ENCODE data around the gene C10orf53.

Gene C10orf53

DNA sequence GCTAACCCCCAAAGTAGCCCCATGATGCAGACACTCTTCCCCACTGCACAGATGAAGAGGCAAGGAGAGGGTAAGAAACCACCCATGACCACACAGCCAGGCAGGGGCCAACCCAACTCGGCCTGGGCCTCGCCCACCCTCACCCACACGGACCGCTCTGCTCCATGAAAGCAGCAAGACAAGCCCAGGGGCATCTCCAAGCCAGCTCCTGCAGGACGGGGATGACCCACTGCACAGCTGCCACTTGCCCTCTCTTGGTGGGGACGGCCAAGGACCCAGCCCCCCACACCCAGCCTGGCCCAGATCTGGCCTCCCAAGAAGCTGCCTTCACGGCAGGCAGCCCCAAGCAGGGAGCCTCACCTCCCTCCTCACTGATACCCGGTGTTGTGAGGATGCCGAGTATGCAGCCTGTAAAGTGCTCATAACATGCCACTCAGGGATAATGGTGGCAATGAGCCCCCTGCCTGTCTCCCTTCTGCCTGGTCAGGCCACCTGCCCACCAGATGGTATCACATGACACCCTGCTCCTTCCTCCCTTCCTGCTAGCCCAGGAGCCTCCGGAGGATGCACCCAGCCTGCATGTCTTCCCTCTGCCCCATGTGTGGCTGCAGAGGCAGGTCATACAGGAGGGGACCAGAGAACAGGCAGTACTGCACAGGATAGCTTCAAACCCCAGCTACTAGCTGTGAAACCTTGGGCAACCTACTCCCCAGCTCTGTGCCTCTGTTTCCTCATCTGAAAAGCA lies 59.3 kb downstream of the C10orf53 start:
- no peaks in the 10 kb centered on the region for H3K27me3 ChIP-seq (ENCODE audit: insufficient read depth, poor library complexity, severe bottlenecking)
- no peak overlapping the region for H3K27ac ChIP-seq (replicated peaks)
- H3K4me3 ChIP-seq (replicated peaks; ENCODE audit: insufficient read depth, low read length), result no peak overlapping the region
- TF ChIP-seq SPI1 (IDR thresholded peaks at IDR 0.05; ENCODE audit: borderline replicate concordance, low read depth) (no peak), GABPA (IDR thresholded peaks at IDR 0.05; ENCODE audit: low read depth) (no peak), POLR2AphosphoS5 (IDR thresholded peaks at IDR 0.05; ENCODE audit: low read depth) (no peak)
- TF ChIP-seq, protein P1, sequence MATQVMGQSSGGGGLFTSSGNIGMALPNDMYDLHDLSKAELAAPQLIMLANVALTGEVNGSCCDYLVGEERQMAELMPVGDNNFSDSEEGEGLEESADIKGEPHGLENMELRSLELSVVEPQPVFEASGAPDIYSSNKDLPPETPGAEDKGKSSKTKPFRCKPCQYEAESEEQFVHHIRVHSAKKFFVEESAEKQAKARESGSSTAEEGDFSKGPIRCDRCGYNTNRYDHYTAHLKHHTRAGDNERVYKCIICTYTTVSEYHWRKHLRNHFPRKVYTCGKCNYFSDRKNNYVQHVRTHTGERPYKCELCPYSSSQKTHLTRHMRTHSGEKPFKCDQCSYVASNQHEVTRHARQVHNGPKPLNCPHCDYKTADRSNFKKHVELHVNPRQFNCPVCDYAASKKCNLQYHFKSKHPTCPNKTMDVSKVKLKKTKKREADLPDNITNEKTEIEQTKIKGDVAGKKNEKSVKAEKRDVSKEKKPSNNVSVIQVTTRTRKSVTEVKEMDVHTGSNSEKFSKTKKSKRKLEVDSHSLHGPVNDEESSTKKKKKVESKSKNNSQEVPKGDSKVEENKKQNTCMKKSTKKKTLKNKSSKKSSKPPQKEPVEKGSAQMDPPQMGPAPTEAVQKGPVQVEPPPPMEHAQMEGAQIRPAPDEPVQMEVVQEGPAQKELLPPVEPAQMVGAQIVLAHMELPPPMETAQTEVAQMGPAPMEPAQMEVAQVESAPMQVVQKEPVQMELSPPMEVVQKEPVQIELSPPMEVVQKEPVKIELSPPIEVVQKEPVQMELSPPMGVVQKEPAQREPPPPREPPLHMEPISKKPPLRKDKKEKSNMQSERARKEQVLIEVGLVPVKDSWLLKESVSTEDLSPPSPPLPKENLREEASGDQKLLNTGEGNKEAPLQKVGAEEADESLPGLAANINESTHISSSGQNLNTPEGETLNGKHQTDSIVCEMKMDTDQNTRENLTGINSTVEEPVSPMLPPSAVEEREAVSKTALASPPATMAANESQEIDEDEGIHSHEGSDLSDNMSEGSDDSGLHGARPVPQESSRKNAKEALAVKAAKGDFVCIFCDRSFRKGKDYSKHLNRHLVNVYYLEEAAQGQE (IDR thresholded peaks at IDR 0.05; ENCODE audit: insufficient replicate concordance, low read depth), result no peak
- TF ChIP-seq, protein P2, sequence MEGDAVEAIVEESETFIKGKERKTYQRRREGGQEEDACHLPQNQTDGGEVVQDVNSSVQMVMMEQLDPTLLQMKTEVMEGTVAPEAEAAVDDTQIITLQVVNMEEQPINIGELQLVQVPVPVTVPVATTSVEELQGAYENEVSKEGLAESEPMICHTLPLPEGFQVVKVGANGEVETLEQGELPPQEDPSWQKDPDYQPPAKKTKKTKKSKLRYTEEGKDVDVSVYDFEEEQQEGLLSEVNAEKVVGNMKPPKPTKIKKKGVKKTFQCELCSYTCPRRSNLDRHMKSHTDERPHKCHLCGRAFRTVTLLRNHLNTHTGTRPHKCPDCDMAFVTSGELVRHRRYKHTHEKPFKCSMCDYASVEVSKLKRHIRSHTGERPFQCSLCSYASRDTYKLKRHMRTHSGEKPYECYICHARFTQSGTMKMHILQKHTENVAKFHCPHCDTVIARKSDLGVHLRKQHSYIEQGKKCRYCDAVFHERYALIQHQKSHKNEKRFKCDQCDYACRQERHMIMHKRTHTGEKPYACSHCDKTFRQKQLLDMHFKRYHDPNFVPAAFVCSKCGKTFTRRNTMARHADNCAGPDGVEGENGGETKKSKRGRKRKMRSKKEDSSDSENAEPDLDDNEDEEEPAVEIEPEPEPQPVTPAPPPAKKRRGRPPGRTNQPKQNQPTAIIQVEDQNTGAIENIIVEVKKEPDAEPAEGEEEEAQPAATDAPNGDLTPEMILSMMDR (IDR thresholded peaks at IDR 0.05; ENCODE audit: insufficient read depth, low read length), result no peak
- DNase-seq (ENCODE audit: low read depth in 1 of 2, low spot score in 1 of 2), result no peak

DNA sequence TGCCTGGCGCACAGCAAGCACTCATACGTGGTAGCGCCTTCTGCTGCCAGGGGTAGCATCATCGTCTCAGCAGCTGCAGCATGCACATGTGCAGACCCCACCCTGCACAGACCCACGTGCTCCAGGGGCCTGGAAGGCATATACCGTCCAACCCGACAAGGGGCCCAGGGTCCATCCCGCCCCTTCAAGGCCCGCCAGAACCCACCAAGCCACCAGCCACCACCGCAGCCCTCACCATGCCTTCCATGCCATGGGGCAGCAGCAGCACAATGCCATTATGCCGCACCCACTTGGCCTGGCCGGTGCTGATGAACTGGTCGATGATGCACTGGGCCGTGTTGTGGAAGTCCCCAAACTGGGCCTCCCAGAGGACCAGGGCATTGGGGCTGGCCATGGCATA lies 60.0 kb downstream of the C10orf53 start:
- TF ChIP-seq GABPA (IDR thresholded peaks at IDR 0.05; ENCODE audit: low read depth), result no peak
- TF ChIP-seq POLR2AphosphoS5 (IDR thresholded peaks at IDR 0.05; ENCODE audit: low read depth), result no peak
- TF ChIP-seq SPI1 (IDR thresholded peaks at IDR 0.05; ENCODE audit: borderline replicate concordance, low read depth), result no peak
- TF ChIP-seq, protein P2 (IDR thresholded peaks at IDR 0.05; ENCODE audit: insufficient read depth, low read length), result no peak

DNA sequence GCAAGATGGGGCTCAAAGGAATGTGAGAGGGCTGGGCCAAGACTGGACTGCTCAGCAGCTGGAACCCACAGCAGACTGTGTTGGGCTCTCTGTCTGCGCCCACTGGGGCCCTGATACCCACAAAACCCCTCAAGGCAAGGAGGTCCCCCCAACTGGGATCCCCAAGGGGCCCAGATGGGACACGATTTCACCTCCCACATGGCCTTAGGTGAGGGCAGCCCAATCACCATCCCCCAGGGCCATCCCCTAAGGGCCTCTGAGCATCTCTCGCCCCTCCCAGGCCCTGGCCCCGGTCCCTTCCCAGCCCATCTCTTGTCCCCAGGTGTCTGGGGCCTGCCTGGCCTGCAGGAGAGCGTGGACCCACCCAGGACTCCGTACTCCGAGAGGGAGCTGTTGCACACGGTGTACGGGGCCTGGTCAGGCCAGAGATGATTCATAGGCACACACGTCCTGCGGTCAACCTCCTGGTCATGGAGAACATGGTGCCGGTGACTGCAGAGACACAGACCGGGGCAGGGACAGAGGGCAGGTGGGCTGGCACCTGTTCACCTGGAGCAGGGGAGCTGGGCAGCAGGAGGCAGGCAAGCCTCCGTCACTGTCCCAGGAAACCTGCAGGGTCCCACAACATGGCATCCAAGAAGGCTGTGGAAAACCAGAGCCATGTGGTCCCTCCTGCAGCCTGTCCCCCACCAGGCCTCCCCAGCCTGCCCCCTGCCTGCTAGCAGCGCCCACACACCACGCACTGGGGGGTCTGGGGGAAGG lies 61.1 kb downstream of the C10orf53 start:
- no peaks in the 10 kb centered on the region for H3K27me3 ChIP-seq (ENCODE audit: insufficient read depth, poor library complexity, severe bottlenecking)
- no peak overlapping the region for H3K4me3 ChIP-seq (replicated peaks; ENCODE audit: insufficient read depth, low read length)
- TF ChIP-seq, protein P2 (IDR thresholded peaks at IDR 0.05; ENCODE audit: insufficient read depth, low read length), result no peak
- TF ChIP-seq GABPA (IDR thresholded peaks at IDR 0.05; ENCODE audit: low read depth), result no peak
- no peak for TF ChIP-seq SPI1 (IDR thresholded peaks at IDR 0.05; ENCODE audit: borderline replicate concordance, low read depth)
- no peak for TF ChIP-seq POLR2AphosphoS5 (IDR thresholded peaks at IDR 0.05; ENCODE audit: low read depth)
- TF ChIP-seq, protein P1 (IDR thresholded peaks at IDR 0.05; ENCODE audit: insufficient replicate concordance, low read depth), result no peak
- no peak for DNase-seq (ENCODE audit: low read depth in 1 of 2, low spot score in 1 of 2)
- no peak overlapping the region for H3K27ac ChIP-seq (replicated peaks)

More for the DNA sequence above, 60.0 kb downstream of the C10orf53 start:
- H3K27me3 ChIP-seq (ENCODE audit: insufficient read depth, poor library complexity, severe bottlenecking), result no peaks in the 10 kb centered on the region
- no peak overlapping the region for H3K4me3 ChIP-seq (replicated peaks; ENCODE audit: insufficient read depth, low read length)
- no peak overlapping the region for H3K27ac ChIP-seq (replicated peaks)
- DNase-seq (ENCODE audit: low read depth in 1 of 2, low spot score in 1 of 2), result no peak
